IMR-90 (cell line): ENCODE results near the gene CDKAL1. TPM values are rescaled to one million over a fixed set of nuclear protein-coding genes. Genes with fewer than 3 reads are reported as not detected.

ENCODE experiments used
- ATAC-seq: fragments of 200-7000 bp; cut with Tn5 transposase; 2 replicates; pipeline ENCODE4 v1.9.1; 2020; ENCODE audit warnings: low read depth, mild to moderate bottlenecking, moderate library complexity
- BruUV-seq: library from RNA; stranded (reverse); fragments of 400-500 nt; replicated peaks from 2 replicates; lab custom pipeline; 2021; lab: Mats Ljungman, UMichigan
- CTCF ChIA-PET: fragments of 300-600 bp; formaldehyde crosslinking; extraction: SDS; loops from one replicate; lab custom pipeline; 2021; ENCODE audit warnings: antibody characterized with exemption; lab: Yijun Ruan, JAX
- POLR2A ChIA-PET: fragments of 300-600 bp; sonication (Branson Sonifier 250); formaldehyde crosslinking; loops from one replicate; lab custom pipeline; 2022; ENCODE audit warnings: antibody characterized with exemption; ENCODE audit not compliant: unreplicated experiment; lab: Charles Lee
- DNase-seq: peaks from one replicate; pipeline ENCODE4 v3.0.0; 2013
- H2AFZ ChIP-seq: replicated peaks from 2 replicates; pipeline ENCODE3; 2013; ENCODE audit warnings: low read length, mild to moderate bottlenecking; ENCODE audit not compliant: poor library complexity
- H2AK5ac ChIP-seq: 2 replicates; pipeline ENCODE4 v1.6.1; 2013; ENCODE audit warnings: low read depth, low read length, inconsistent platforms
- H2AK9ac ChIP-seq: replicated peaks from 2 replicates; pipeline ENCODE3; 2013; ENCODE audit warnings: mild to moderate bottlenecking, low read depth, low read length, moderate library complexity; ENCODE audit not compliant: poor library complexity
- H2BK120ac ChIP-seq: 2 replicates; pipeline ENCODE4 v1.6.1; 2013; ENCODE audit warnings: low read depth, low read length, inconsistent platforms
- H2BK15ac ChIP-seq: 3 replicates; pipeline ENCODE4 v1.6.1; 2013; ENCODE audit warnings: low read depth, low read length, inconsistent platforms
- H2BK20ac ChIP-seq: 2 replicates; pipeline ENCODE4 v1.6.1; 2013; ENCODE audit warnings: low read depth, mild to moderate bottlenecking, inconsistent platforms, low read length, moderate library complexity
- H2BK5ac ChIP-seq: 2 replicates; pipeline ENCODE4 v1.6.1; 2013; ENCODE audit warnings: mild to moderate bottlenecking, low read depth, low read length, inconsistent platforms; ENCODE audit not compliant: poor library complexity, severe bottlenecking
- H3K14ac ChIP-seq: replicated peaks from 2 replicates; pipeline ENCODE4 v1.6.1; 2013; ENCODE audit warnings: low read depth, low read length, inconsistent platforms
- H3K18ac ChIP-seq: 2 replicates; pipeline ENCODE4 v1.6.1; 2013; ENCODE audit warnings: low read depth, low read length, control low read depth
- H3K23ac ChIP-seq: 2 replicates; pipeline ENCODE4 v1.6.1; 2013; ENCODE audit warnings: low read depth, low read length, inconsistent platforms
- H3K27ac ChIP-seq: 2 replicates; pipeline ENCODE4 v1.5.1; 2013; ENCODE audit warnings: mild to moderate bottlenecking, control low read depth, low read length; ENCODE audit not compliant: insufficient read depth
- H3K27me3 ChIP-seq: 2 replicates; pipeline ENCODE4 v1.6.1; 2013; ENCODE audit warnings: low read length; ENCODE audit not compliant: control insufficient read depth, insufficient read depth
- H3K36me3 ChIP-seq: 2 replicates; pipeline ENCODE4 v1.6.1; 2013; ENCODE audit warnings: low read length, mixed read lengths; ENCODE audit not compliant: control insufficient read depth, insufficient read depth
- H3K4ac ChIP-seq: 2 replicates; pipeline ENCODE4 v1.6.1; 2013; ENCODE audit warnings: low read depth, low read length, inconsistent platforms
- H3K4me1 ChIP-seq: 2 replicates; pipeline ENCODE4 v1.6.1; 2013; ENCODE audit warnings: low read length, mixed read lengths; ENCODE audit not compliant: control insufficient read depth, insufficient read depth
- H3K4me2 ChIP-seq: 2 replicates; pipeline ENCODE4 v1.6.1; 2013; ENCODE audit warnings: low read depth, mild to moderate bottlenecking, control low read depth, low read length, moderate library complexity
- H3K4me3 ChIP-seq: 2 replicates; pipeline ENCODE4 v1.5.1; 2013; ENCODE audit warnings: low read depth, mild to moderate bottlenecking, control low read depth, low read length, moderate library complexity; ENCODE audit not compliant: insufficient read depth
- H3K56ac ChIP-seq: 2 replicates; pipeline ENCODE4 v1.6.1; 2013; ENCODE audit warnings: low read length, inconsistent platforms; ENCODE audit not compliant: insufficient read depth; ENCODE audit errors: extremely low read depth
- H3K79me1 ChIP-seq, 2 experiments: 2 replicates each; pipeline ENCODE4 v1.6.1; 2013; ENCODE audit warnings: low read length in 2 of 2, inconsistent platforms in 1 of 2, low read depth in 1 of 2
- H3K9ac ChIP-seq: 2 replicates; pipeline ENCODE4 v1.6.1; 2013; ENCODE audit warnings: low read depth, low read length, control low read depth
- H3K9me1 ChIP-seq: 2 replicates; pipeline ENCODE4 v1.6.1; 2013; ENCODE audit warnings: low read length, inconsistent platforms; ENCODE audit not compliant: insufficient read depth
- H3K9me3 ChIP-seq: 2 replicates; pipeline ENCODE4 v1.6.1; 2013; ENCODE audit warnings: low read length; ENCODE audit not compliant: control insufficient read depth, insufficient read depth
- H4K20me1 ChIP-seq: 2 replicates; pipeline ENCODE4 v1.6.1; 2013; ENCODE audit warnings: low read length, inconsistent platforms; ENCODE audit not compliant: insufficient read depth
- H4K5ac ChIP-seq: 2 replicates; pipeline ENCODE4 v1.6.1; 2013; ENCODE audit warnings: mild to moderate bottlenecking, low read depth, low read length, control low read depth
- H4K8ac ChIP-seq, 2 experiments: 2 replicates each; pipeline ENCODE4 v1.6.1; 2013; ENCODE audit warnings: low read depth in 2 of 2, low read length in 2 of 2, control low read depth in 1 of 2, inconsistent platforms in 1 of 2
- H4K91ac ChIP-seq: 2 replicates; pipeline ENCODE4 v1.6.1; 2013; ENCODE audit warnings: low read depth, low read length, inconsistent platforms; ENCODE audit not compliant: insufficient read depth
- CEBPB ChIP-seq: IDR thresholded peaks from 2 replicates; pipeline ENCODE4 v1.6.1; 2012; ENCODE audit warnings: low read depth, low read length, improper control_type of control experiment
- CTCF ChIP-seq: conservative IDR thresholded peaks from 2 replicates; pipeline ENCODE4 v1.5.1; 2012; ENCODE audit warnings: mild to moderate bottlenecking, low read depth, low read length, improper control_type of control experiment
- ELK1 ChIP-seq: fragments of 150-350 bp; IDR thresholded peaks from 2 replicates; pipeline ENCODE4 v1.6.1; 2016; ENCODE audit warnings: low read depth, mild to moderate bottlenecking, low read length, moderate library complexity, borderline replicate concordance
- FOS ChIP-seq: fragments of 150-350 bp; IDR thresholded peaks from 2 replicates; pipeline ENCODE4 v1.6.1; 2016; ENCODE audit warnings: low read depth, low read length
- NFE2L2 ChIP-seq: fragments of 150-350 bp; IDR thresholded peaks from 2 replicates; pipeline ENCODE4 v1.6.1; 2016; ENCODE audit warnings: low read depth, mild to moderate bottlenecking, low read length
- RCOR1 ChIP-seq: IDR thresholded peaks from 2 replicates; pipeline ENCODE4 v1.6.1; 2012; ENCODE audit warnings: mild to moderate bottlenecking, low read length, improper control_type of control experiment; ENCODE audit not compliant: insufficient replicate concordance
- RFX5 ChIP-seq: IDR thresholded peaks from 2 replicates; pipeline ENCODE4 v1.8.0; 2012; ENCODE audit warnings: low read depth, mild to moderate bottlenecking, low read length, moderate library complexity
- WGBS, 2 experiments: methylation state at CpG; one replicate each; pipeline versions ENCODE4 v1.1.5 to v1.1.7; 2013; ENCODE audit warnings: missing lambda C conversion rate in 2 of 2; ENCODE audit not compliant: insufficient read length in 1 of 2; ENCODE audit errors: extremely low coverage in 2 of 2; 5-methylcytosine and 5-hydroxymethylcytosine counted together
- dilution Hi-C: fragments of 300-500 bp; cut with HindIII; formaldehyde crosslinking; loops from one replicate; pipeline ENCODE4 v1.14.3; 2018; ENCODE audit warnings: low sequenced_read_pairs; ENCODE audit not compliant: unreplicated experiment
- in situ Hi-C: fragments of 300-500 bp; cut with MboI; formaldehyde crosslinking; loops from 3 replicates; pipeline ENCODE4 v1.14.3; 2019; ENCODE audit warnings: low sequenced_read_pairs, inconsistent platforms, mixed read lengths
- intact Hi-C: fragments of 100-400 bp; cut with micrococcal nuclease; formaldehyde crosslinking; loops from 2 replicates; pipeline ENCODE4 v1.10.0; 2022
- polyA plus RNA-seq, 3 experiments: library from polyadenylated mRNA; depleted of rRNA; stranded (reverse); fragments of >200 nt; gene quantifications; 2 replicates each; pipeline ENCODE4 v1.2.3, GENCODE V29; 2012; ENCODE audit warnings: low replicate concordance in 1 of 3
- total RNA-seq: library from RNA; depleted of rRNA; stranded (reverse); fragments of >200 nt; gene quantifications from 2 replicates; pipeline ENCODE4 v1.2.3, GENCODE V29; 2012
- TF ChIP-seq, protein P1 (sequence below): fragments of 150-350 bp; IDR thresholded peaks from 2 replicates; pipeline ENCODE4 v1.6.1; 2017; ENCODE audit warnings: mild to moderate bottlenecking, antibody characterized with exemption, low read length, low read depth

The CDKAL1 gene
- total and polyA plus RNA-seq, 2 of the 4 experiments (the other 2 are of a cell fraction): 3.7 to 13.1 TPM

DNA sequence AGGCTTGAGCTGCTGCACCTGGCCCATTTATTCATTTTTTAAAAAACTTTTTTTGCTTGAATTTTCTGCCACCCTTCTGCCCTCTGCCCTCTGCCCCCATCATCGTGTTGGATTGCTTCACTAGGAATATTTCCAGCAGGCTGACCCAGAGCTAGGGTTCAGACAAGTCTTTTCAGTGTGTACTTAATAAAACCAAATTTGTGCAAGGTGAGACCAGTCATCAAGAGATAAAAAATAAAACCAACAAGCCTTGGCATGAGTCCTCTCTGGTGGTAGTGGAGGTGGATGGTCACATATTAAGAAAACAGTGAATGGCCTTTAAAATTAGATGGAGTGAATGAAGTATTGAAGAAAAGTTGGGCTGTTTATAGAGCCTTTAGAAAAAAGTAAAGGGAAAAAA lies 239.6 kb downstream of the CDKAL1 start:
- no peak overlapping the region for H2BK120ac ChIP-seq
- intact Hi-C loops (no loop called here), dilution Hi-C loops (no loop called here), in situ Hi-C loops (no loop called here)
- H3K27me3 ChIP-seq: no peaks in the 10 kb centered on the region
- H2BK15ac ChIP-seq: no peak overlapping the region
- TF ChIP-seq NFE2L2 (no peak), CTCF (no peak), RCOR1 (no peak), RFX5 (no peak), CEBPB (no peak), ELK1 (no peak), FOS (no peak)
- TF ChIP-seq, protein P1, sequence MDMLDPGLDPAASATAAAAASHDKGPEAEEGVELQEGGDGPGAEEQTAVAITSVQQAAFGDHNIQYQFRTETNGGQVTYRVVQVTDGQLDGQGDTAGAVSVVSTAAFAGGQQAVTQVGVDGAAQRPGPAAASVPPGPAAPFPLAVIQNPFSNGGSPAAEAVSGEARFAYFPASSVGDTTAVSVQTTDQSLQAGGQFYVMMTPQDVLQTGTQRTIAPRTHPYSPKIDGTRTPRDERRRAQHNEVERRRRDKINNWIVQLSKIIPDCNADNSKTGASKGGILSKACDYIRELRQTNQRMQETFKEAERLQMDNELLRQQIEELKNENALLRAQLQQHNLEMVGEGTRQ: no peak
- no peak overlapping the region for H3K27ac ChIP-seq
- no peak overlapping the region for H3K4me2 ChIP-seq
- H2BK5ac ChIP-seq: no peak overlapping the region
- ChIA-PET POLR2A (no interaction called here), CTCF (interaction anchor here (1.2 kb wide), 1 partner anchor 149 kb away, joined by 3 read pairs; no protein-coding TSS in a partner anchor)
- H3K18ac ChIP-seq: no peak overlapping the region
- H4K5ac ChIP-seq: no peak overlapping the region
- H2AFZ ChIP-seq: no peak overlapping the region
- DNase-seq (no peak), ATAC-seq (no peak)
- H3K9me3 ChIP-seq: no peaks in the 10 kb centered on the region
- no TSS peak for BruUV-seq
- no peak overlapping the region for H2AK9ac ChIP-seq
- H3K4me3 ChIP-seq: no peak overlapping the region
- H3K14ac ChIP-seq: no peak overlapping the region
- H3K4me1 ChIP-seq: no peaks in the 10 kb centered on the region
- H3K9ac ChIP-seq: no peak overlapping the region
- H2AK5ac ChIP-seq: no peak overlapping the region
- no peak overlapping the region for H3K23ac ChIP-seq
- no peak overlapping the region for H4K8ac ChIP-seq
- no peaks in the 10 kb centered on the region for H3K36me3 ChIP-seq
- WGBS, 2 experiments: no CpG with 5 or more reads among the region's 1 CpG
- H3K56ac ChIP-seq: no peak overlapping the region
- no peaks in the 10 kb centered on the region for H3K79me1 ChIP-seq
- no peak overlapping the region for H3K4ac ChIP-seq
- H2BK20ac ChIP-seq: no peak overlapping the region
- no peak overlapping the region for H4K91ac ChIP-seq
- no peaks in the 10 kb centered on the region for H3K9me1 ChIP-seq
- H4K20me1 ChIP-seq: no peaks in the 10 kb centered on the region
